Endometrial microvascular endothelial cells (primary cell): ENCODE data around the gene ZNF81. TPM values are rescaled to one million over a fixed set of nuclear protein-coding genes. Genes with fewer than 3 reads are reported as not detected.

Source experiments
- total RNA-seq: library from RNA; depleted of rRNA; stranded (reverse); fragments of >200 nt; gene quantifications from one replicate; pipeline ENCODE4 v1.2.3, GENCODE V29; 2015; ENCODE audit errors: inconsistent ontology term

The ZNF81 gene
- total RNA-seq, 1 donor from 2014 or later, result 3.3 TPM

Other genes with a start within 250 kb of the ZNF81 start
- gene SYN1, start 217.0 kb upstream of the ZNF81 start, total RNA-seq, result not detected
- 0.46 TPM for gene CFP, start 207.0 kb upstream of the ZNF81 start, total RNA-seq
- 32.8 TPM for gene ELK1, start 186.3 kb upstream of the ZNF81 start, total RNA-seq
- gene UXT, start 177.7 kb upstream of the ZNF81 start, total RNA-seq, result 115 TPM
- gene ZNF182, start 167.1 kb downstream of the ZNF81 start, total RNA-seq, result 2.0 TPM
- gene SPACA5, start 170.1 kb downstream of the ZNF81 start, total RNA-seq, result not detected
- 2.6 TPM for gene ZNF630, start 234.7 kb downstream of the ZNF81 start, total RNA-seq